Frontal cortex (tissue), 4 donors: Measurements from ENCODE around the gene ZDHHC24. TPM values are rescaled to one million over a fixed set of nuclear protein-coding genes. Genes with fewer than 3 reads are reported as not detected.
"Not testable (repeated sequence)": the region's sequence is repeated elsewhere in the genome, so short reads cannot be mapped to it uniquely, and the experiment has no call there.

Source experiments
- DNase-seq, 2 donors: peaks; one replicate each; pipeline ENCODE4 v3.0.0; 2012; ENCODE audit warnings: low spot score in 2 of 2
- FAIRE-seq: peaks from 2 replicates; lab custom pipeline; 2012; peaks lifted over from hg19 to GRCh38; lab: Jason Lieb, UNC
- total RNA-seq: library from RNA; depleted of rRNA; stranded (reverse); fragments of >200 nt; gene quantifications from one replicate; pipeline ENCODE4 v1.2.3, GENCODE V29; 2014
- donor health status: control.
- donor health status: control.
- donor health status: control.

The ZDHHC24 gene
- total RNA-seq, 1 donor from 2014 or later = 5.3 TPM

- no peak for DNase-seq
- FAIRE-seq = no peak
Measured at GRCh38 chr11:66548774-66549630, 3.2 kb upstream of the ZDHHC24 start.

GRCh38 chr11:66548041-66548440 is 2.2 kb upstream of the ZDHHC24 start:
- DNase-seq = no peak
- no peak for FAIRE-seq

GRCh38 chr11:66547662-66548009 is 1.8 kb upstream of the ZDHHC24 start:
- DNase-seq (no peak), FAIRE-seq (no peak)

- FAIRE-seq (no peak), DNase-seq (no peak)
Measured at GRCh38 chr11:66546966-66547661, 1.3 kb upstream of the ZDHHC24 start.

- FAIRE-seq = no peak
- DNase-seq = no peak
Measured at GRCh38 chr11:66546368-66546965, 619 bp upstream of the ZDHHC24 start, which contains the start of gene ACTN3. Gene ACTN3, plus strand, starts transcription at chr11:66546903. Its CDS starts 35 bp downstream, at chr11:66546938.

- DNase-seq, FAIRE-seq: not testable (repeated sequence)
Measured at GRCh38 chr11:66544952-66545351, 896 bp downstream of the ZDHHC24 start.

GRCh38 chr11:66543263-66544107 is 2.4 kb downstream of the ZDHHC24 start:
- FAIRE-seq (no peak), DNase-seq (no peak)

- no peak for DNase-seq
- no peak for FAIRE-seq
Measured at GRCh38 chr11:66542362-66542761, 3.5 kb downstream of the ZDHHC24 start.

GRCh38 chr11:66541892-66542291 is 4.0 kb downstream of the ZDHHC24 start:
- no peak for FAIRE-seq
- DNase-seq = no peak

GRCh38 chr11:66540598-66540997 is 5.2 kb downstream of the ZDHHC24 start:
- FAIRE-seq, DNase-seq: not testable (repeated sequence)

GRCh38 chr11:66539870-66540213 is 6.0 kb downstream of the ZDHHC24 start:
- DNase-seq (no peak), FAIRE-seq (no peak)

GRCh38 chr11:66539170-66539869 is 6.5 kb downstream of the ZDHHC24 start:
- DNase-seq (no peak), FAIRE-seq (no peak)

GRCh38 chr11:66532784-66533183 is 13.1 kb downstream of the ZDHHC24 start:
- FAIRE-seq = no peak
- DNase-seq = no peak

- no peak for FAIRE-seq
- DNase-seq = no peak
Measured at GRCh38 chr11:66531841-66532240, 14.0 kb downstream of the ZDHHC24 start.

GRCh38 chr11:66530927-66531709 is 14.7 kb downstream of the ZDHHC24 start:
- DNase-seq (no peak), FAIRE-seq (no peak)

GRCh38 chr11:66529655-66530054 is 16.2 kb downstream of the ZDHHC24 start:
- DNase-seq (no peak), FAIRE-seq (no peak)

- DNase-seq (no peak), FAIRE-seq (no peak)
Measured at GRCh38 chr11:66529069-66529468, 16.8 kb downstream of the ZDHHC24 start.

GRCh38 chr11:66524304-66525040 is 21.4 kb downstream of the ZDHHC24 start:
- FAIRE-seq = no peak
- no peak for DNase-seq
